Mucosa of descending colon (tissue), 3 donors: ENCODE measurements around the gene SRBD1. TPM values are rescaled to one million over a fixed set of nuclear protein-coding genes. Genes with fewer than 3 reads are reported as not detected.

Source experiments
- ATAC-seq: fragments of 200-7000 bp; cut with Tn5 transposase; one replicate; pipeline ENCODE4 v1.9.1; 2020; ENCODE audit warnings: mild to moderate bottlenecking, moderate library complexity
- DNase-seq, 3 donors: peaks; one replicate each; pipeline ENCODE4 v3.0.0-alpha.2; 2020
- H3K36me3 ChIP-seq: fragments of 200-600 bp; one replicate; pipeline ENCODE4 v1.8.0; 2021; ENCODE audit warnings: low read depth, mild to moderate bottlenecking
- H3K4me1 ChIP-seq: fragments of 200-600 bp; one replicate; pipeline ENCODE4 v1.8.0; 2021; ENCODE audit warnings: low read depth, mild to moderate bottlenecking
- H3K4me3 ChIP-seq: fragments of 200-600 bp; one replicate; pipeline ENCODE4 v1.8.0; 2021; ENCODE audit warnings: mild to moderate bottlenecking
- H3K9me3 ChIP-seq: fragments of 200-600 bp; one replicate; pipeline ENCODE4 v1.8.0; 2021; ENCODE audit warnings: mild to moderate bottlenecking
- intact Hi-C, 2 donors: fragments of 100-400 bp; cut with DNase I in 1 of 2; cut with micrococcal nuclease in 1 of 2; formaldehyde crosslinking; loops; one replicate each; pipeline versions ENCODE4 v1.11.0 to v1.11.1; 2022; cut with DNase I, micrococcal nuclease
- total RNA-seq, 3 donors: library from RNA; stranded (reverse); fragmentation: NEBNext Ultra II Directional in 2 of 3; extraction: Animal tissue kit (Norgen Biotek cat#: 25700) in 2 of 3; gene quantifications; one replicate each; pipeline versions ENCODE4 v1.2.1 to v1.2.4, GENCODE V29; 2021 to 2023
- TF ChIP-seq, protein P1 (sequence below): fragments of 200-600 bp; IDR thresholded peaks from one replicate; pipeline ENCODE4 v1.8.0; 2022; ENCODE audit warnings: antibody characterized with exemption, mild to moderate bottlenecking
- donor health status: DM: no; HTN: no; CAD: no; lungs with moderate emphysema.
- donor health status: DM: no; HTN: no; CAD: no.
- donor health status: DM: no; HTN: yes; CAD: no.

SRBD1 gene
- total RNA-seq, 3 donors from 2014 or later = 17.2 to 20.9 (median 17.3) TPM

DNA sequence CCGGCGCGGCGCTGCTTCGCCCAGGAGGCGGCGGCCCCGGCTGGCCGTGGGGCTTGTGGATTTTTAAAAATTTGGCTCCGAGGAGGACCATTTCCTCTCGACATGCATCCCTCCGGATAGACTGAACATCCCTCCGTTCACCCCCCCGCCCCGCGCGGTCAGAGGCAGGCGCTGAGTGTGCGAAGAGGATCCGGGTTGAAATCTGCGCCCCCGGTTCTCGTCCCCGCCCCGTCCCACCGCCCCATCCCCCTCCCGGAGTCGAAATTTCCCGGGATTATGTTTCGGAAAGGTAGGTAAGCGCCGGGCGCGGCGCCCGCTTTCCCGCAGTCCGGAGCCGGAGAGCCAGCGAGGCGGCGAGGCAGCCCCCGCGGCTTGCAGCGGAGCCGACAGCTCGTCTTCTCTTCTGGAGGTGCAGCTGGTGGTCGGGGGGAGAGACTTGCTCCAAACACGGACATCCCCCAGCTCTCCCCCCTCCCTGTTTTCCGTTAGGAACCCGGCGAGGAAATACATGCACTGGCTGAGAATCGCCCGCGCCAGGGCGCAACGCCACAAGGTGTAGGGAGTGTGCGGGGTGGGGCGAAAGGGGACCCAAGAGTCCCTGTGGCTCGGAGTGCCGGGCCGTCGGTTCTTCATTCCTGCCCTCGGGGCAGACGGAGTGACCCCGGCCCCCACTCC, 40.5 kb upstream of the SRBD1 start, which contains the start of gene PRKCE:
TSS of gene PRKCE (plus strand) at position 261 of the 675 bp plus-strand sequence.
- Histone ChIP-seq H3K9me3 (no peaks in the 10 kb centered on the region), H3K36me3 (no peaks in the 10 kb centered on the region), H3K4me3 (peak within 1 kb of the TSS; percentile 72), H3K4me1 (peaks cover 23% of the 10 kb centered on the region)
- peak; percentile 37 for ATAC-seq
- DNase-seq = peak; percentile 73 to 84 (median 81)
- intact Hi-C loops = loop anchor here in 1 of 2 donors (5.0 kb wide), 1 partner anchor 121 kb away; no protein-coding TSS in a partner anchor
- TF ChIP-seq, protein P1, sequence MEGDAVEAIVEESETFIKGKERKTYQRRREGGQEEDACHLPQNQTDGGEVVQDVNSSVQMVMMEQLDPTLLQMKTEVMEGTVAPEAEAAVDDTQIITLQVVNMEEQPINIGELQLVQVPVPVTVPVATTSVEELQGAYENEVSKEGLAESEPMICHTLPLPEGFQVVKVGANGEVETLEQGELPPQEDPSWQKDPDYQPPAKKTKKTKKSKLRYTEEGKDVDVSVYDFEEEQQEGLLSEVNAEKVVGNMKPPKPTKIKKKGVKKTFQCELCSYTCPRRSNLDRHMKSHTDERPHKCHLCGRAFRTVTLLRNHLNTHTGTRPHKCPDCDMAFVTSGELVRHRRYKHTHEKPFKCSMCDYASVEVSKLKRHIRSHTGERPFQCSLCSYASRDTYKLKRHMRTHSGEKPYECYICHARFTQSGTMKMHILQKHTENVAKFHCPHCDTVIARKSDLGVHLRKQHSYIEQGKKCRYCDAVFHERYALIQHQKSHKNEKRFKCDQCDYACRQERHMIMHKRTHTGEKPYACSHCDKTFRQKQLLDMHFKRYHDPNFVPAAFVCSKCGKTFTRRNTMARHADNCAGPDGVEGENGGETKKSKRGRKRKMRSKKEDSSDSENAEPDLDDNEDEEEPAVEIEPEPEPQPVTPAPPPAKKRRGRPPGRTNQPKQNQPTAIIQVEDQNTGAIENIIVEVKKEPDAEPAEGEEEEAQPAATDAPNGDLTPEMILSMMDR = no peak

DNA sequence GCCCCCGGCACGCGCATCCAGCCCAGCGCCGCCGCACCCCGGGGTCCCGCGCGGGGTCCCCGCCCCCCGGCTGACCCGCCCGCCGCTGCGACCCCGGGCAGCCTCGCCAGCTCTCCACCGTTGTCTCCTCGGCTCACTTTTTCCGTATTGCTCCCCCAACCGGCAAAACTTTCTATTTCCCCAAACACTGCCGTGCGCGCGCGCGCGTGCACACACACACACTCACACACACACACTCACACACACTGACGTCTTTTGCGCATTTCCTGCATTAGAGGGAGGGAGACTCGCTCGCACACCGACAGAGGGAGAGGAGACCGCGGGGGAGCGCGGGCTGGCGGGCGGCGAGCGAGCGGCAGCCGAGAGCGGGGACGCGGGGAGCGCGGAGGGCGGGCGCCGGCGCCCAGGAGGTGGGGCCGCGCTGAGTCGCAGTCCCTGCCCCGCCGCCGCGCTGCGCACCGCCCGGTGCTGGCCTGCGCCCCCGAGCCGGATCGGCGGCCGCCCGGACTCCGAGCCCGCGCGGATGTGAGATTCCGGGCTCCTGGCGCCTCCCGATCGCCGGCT, 39.9 kb upstream of the SRBD1 start:
- intact Hi-C loops = loop anchor here in 1 of 2 donors (5.0 kb wide), 1 partner anchor 121 kb away; no protein-coding TSS in a partner anchor
- Histone ChIP-seq H3K9me3 (no peaks in the 10 kb centered on the region), H3K4me1 (peaks cover 23% of the 10 kb centered on the region), H3K36me3 (no peaks in the 10 kb centered on the region), H3K4me3 (peak overlapping the region; percentile 72)
- ATAC-seq = peak; percentile 89
- TF ChIP-seq, protein P1 = peak; percentile 29
- peak; percentile 94 to 99 (median 96) for DNase-seq

DNA sequence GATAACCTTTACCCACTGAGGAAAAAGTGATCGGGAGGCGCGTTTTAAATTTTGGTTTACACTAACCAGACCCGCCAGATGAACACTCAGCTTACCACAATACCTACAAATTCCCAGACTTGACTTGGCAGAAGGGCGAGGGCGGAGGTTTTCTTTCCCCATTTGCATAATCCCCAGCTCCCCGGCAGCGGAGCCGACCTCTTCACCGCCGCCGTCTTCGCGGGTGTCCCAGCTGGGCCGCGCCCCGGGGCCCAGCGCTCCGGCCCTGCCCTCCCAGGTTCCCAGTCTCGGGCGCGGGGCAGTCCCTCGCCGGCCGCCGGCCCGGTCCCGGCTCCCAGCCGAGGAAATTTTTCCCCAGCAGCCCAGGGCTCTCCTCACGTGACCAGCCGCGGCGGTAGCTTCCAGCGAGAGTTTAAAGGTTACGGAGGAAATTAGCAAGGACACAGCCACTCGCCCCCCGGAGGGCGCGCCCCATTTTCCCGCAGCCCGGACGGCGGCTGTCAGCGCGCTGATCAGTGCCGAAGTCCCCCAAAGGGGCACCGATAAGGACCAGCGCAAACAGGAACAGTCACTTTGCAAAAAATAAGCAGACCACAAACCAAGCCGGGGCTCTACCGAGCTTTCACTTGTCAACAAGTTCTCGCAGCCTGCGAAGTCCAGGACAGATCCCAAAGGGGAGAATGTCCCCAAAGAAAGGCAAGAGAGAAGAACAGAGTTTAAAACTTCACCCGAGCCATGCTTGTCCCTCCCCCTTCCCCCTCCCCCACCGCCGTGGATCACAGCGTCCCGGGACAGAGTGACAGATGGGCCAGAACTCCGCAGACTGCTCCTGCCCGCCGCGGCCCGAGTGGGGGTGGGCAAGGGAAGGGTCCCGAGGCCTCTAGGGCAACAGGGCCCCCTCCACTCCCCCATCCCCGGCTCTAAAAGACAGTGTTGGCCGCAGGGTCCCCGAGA, 39.1 kb upstream of the SRBD1 start:
- no peaks in the 10 kb centered on the region for H3K36me3 ChIP-seq
- H3K4me1 ChIP-seq = peaks cover 23% of the 10 kb centered on the region
- H3K4me3 ChIP-seq = peak overlapping the region; percentile 72
- H3K9me3 ChIP-seq = no peaks in the 10 kb centered on the region
- DNase-seq (peak; percentile 87 to 91 (median 89)), ATAC-seq (peak; percentile 56)
- intact Hi-C loops = loop anchor here in 1 of 2 donors (5.0 kb wide), 1 partner anchor 122 kb away; no protein-coding TSS in a partner anchor
- TF ChIP-seq, protein P1 = no peak

GRCh38 chr2:45649462-45649857, 38.4 kb upstream of the SRBD1 start:
- peak overlapping the region; percentile 72 for H3K4me3 ChIP-seq
- H3K36me3 ChIP-seq = no peaks in the 10 kb centered on the region
- intact Hi-C loops = no loop called here
- ATAC-seq (no peak), DNase-seq (peak in 1 of 3 donors; percentile 27)
- H3K4me1 ChIP-seq = peaks cover 23% of the 10 kb centered on the region
- TF ChIP-seq, protein P1 = no peak
- no peaks in the 10 kb centered on the region for H3K9me3 ChIP-seq

- TF ChIP-seq, protein P1 = no peak
- no peak for ATAC-seq
- peaks cover 28% of the 10 kb centered on the region for H3K4me1 ChIP-seq
- H3K4me3 ChIP-seq = no peak overlapping the region
- intact Hi-C loops = no loop called here
- DNase-seq = no peak
- H3K9me3 ChIP-seq = no peaks in the 10 kb centered on the region
- no peaks in the 10 kb centered on the region for H3K36me3 ChIP-seq
These were observed 37.6 kb upstream of the SRBD1 start for GRCh38 chr2:45648636-45649035.
